CD14-positive monocyte (primary cell): Measurements from ENCODE around the gene SDK1. TPM values are rescaled to one million over a fixed set of nuclear protein-coding genes. Genes with fewer than 3 reads are reported as not detected.

ENCODE experiments used
- DNase-seq, 3 donors: peaks; one replicate each; pipeline ENCODE4 v3.0.0-alpha.2; 2011 to 2022
- H2AFZ ChIP-seq: 2 replicates; pipeline ENCODE4 v1.6.0; 2012; ENCODE audit warnings: mild to moderate bottlenecking, low read depth, low read length, inconsistent platforms; ENCODE audit not compliant: insufficient read depth, poor library complexity, severe bottlenecking
- H3K27ac ChIP-seq, 2 donors: 1 replicate in 1 of 2; 2 replicates in 1 of 2; pipeline ENCODE4 v1.5.1; 2012 to 2013; ENCODE audit warnings: low read length in 2 of 2, control low read depth in 1 of 2, inconsistent platforms in 1 of 2, low read depth in 1 of 2, mild to moderate bottlenecking in 1 of 2
- H3K27me3 ChIP-seq, 2 donors: one replicate each; pipeline versions ENCODE4 v1.6.0 to v1.6.1; 2011 to 2013; ENCODE audit warnings: low read length in 2 of 2; ENCODE audit not compliant: control insufficient read depth in 2 of 2, insufficient read depth in 2 of 2
- H3K36me3 ChIP-seq, 2 donors: replicated peaks in 1 of 2; 1 replicate in 1 of 2; 2 replicates in 1 of 2; pipeline versions ENCODE4 v1.5.1 to v1.6.1; 2012 to 2013; ENCODE audit warnings: low read length in 2 of 2, control low read depth in 1 of 2, inconsistent platforms in 1 of 2, mild to moderate bottlenecking in 1 of 2; ENCODE audit not compliant: insufficient read depth in 2 of 2, control insufficient read depth in 1 of 2
- H3K4me1 ChIP-seq, 2 donors: 1 replicate in 1 of 2; 2 replicates in 1 of 2; pipeline versions ENCODE4 v1.5.1 to v1.6.1; 2012 to 2013; ENCODE audit warnings: low read length in 2 of 2, control low read depth in 1 of 2, inconsistent platforms in 1 of 2, mild to moderate bottlenecking in 1 of 2, moderate library complexity in 1 of 2; ENCODE audit not compliant: insufficient read depth in 2 of 2, control insufficient read depth in 1 of 2
- H3K4me2 ChIP-seq: replicated peaks from 2 replicates; pipeline ENCODE3; 2012; ENCODE audit warnings: low read length, moderate library complexity, mild to moderate bottlenecking; ENCODE audit not compliant: poor library complexity, severe bottlenecking; ENCODE audit errors: extremely low read depth
- H3K4me3 ChIP-seq, 3 experiments: fragments of 200-600 bp in 1 of 3; sonication (generic) in 1 of 3; replicated peaks in 1 of 3; 1 replicate in 2 of 3; 2 replicates in 1 of 3; pipeline ENCODE4 v1.5.1; 2011 to 2013; ENCODE audit warnings: low read length in 3 of 3, mild to moderate bottlenecking in 3 of 3, control low read depth in 2 of 3, low read depth in 2 of 3, inconsistent platforms in 1 of 3, moderate library complexity in 1 of 3
- H3K79me2 ChIP-seq: 2 replicates; pipeline ENCODE4 v1.6.0; 2012; ENCODE audit warnings: mild to moderate bottlenecking, control low read depth, inconsistent platforms, low read length, moderate library complexity; ENCODE audit not compliant: insufficient read depth
- H3K9ac ChIP-seq: 2 replicates; pipeline ENCODE4 v1.6.0; 2017; ENCODE audit warnings: low read length, mild to moderate bottlenecking; ENCODE audit not compliant: insufficient read depth, poor library complexity, severe bottlenecking
- H3K9me3 ChIP-seq, 2 donors: replicated peaks in 1 of 2; 1 replicate in 1 of 2; 2 replicates in 1 of 2; pipeline versions ENCODE4 v1.5.1 to v1.6.1; 2012 to 2013; ENCODE audit warnings: low read length in 2 of 2, control low read depth in 1 of 2; ENCODE audit not compliant: control insufficient read depth in 1 of 2, insufficient read depth in 1 of 2
- H4K20me1 ChIP-seq: 2 replicates; pipeline ENCODE4 v1.6.0; 2012; ENCODE audit warnings: mild to moderate bottlenecking, low read length, control low read depth, moderate library complexity; ENCODE audit not compliant: insufficient read depth
- H3K27ac Mint-ChIP-seq, 7 donors: one replicate each; pipeline ENCODE4 v1.8.0; 2020; ENCODE audit warnings: mild to moderate bottlenecking in 7 of 7, mixed read lengths in 7 of 7, moderate library complexity in 6 of 7, inconsistent platforms in 2 of 7
- H3K27me3 Mint-ChIP-seq, 3 donors: one replicate each; pipeline ENCODE4 v1.8.0; 2021 to 2022; ENCODE audit warnings: low read depth in 3 of 3, mild to moderate bottlenecking in 3 of 3, mixed read lengths in 3 of 3, moderate library complexity in 3 of 3, inconsistent platforms in 1 of 3
- H3K36me3 Mint-ChIP-seq, 2 donors: one replicate each; pipeline ENCODE4 v1.8.0; 2020; ENCODE audit warnings: mixed read lengths in 2 of 2, inconsistent platforms in 1 of 2, mild to moderate bottlenecking in 1 of 2
- H3K4me1 Mint-ChIP-seq: one replicate; pipeline ENCODE4 v1.8.0; 2020; ENCODE audit warnings: mild to moderate bottlenecking, mixed read lengths
- H3K4me3 Mint-ChIP-seq, 2 donors: one replicate each; pipeline ENCODE4 v1.8.0; 2020; ENCODE audit warnings: mild to moderate bottlenecking in 2 of 2, mixed read lengths in 2 of 2, moderate library complexity in 1 of 2
- H3K9me3 Mint-ChIP-seq, 7 donors: one replicate each; pipeline ENCODE4 v1.8.0; 2020 to 2022; ENCODE audit warnings: mixed read lengths in 7 of 7, mild to moderate bottlenecking in 6 of 7, moderate library complexity in 6 of 7, inconsistent platforms in 2 of 7
- WGBS: methylation state at CpG from one replicate; pipeline ENCODE4 v1.1.5; 2013; ENCODE audit warnings: missing lambda C conversion rate; ENCODE audit not compliant: insufficient coverage; 5-methylcytosine and 5-hydroxymethylcytosine counted together
- intact Hi-C, 2 donors: fragments of 100-400 bp; cut with micrococcal nuclease; formaldehyde crosslinking; loops; one replicate each; pipeline versions ENCODE4 v1.15.0 to v1.15.1; 2023
- polyA plus RNA-seq, 3 donors: library from polyadenylated mRNA; depleted of rRNA in 1 of 3; unstranded in 2 of 3; stranded (reverse) in 1 of 3; fragments of 300-500 nt in 2 of 3; fragments of >200 nt in 1 of 3; fragmentation: Illumina TruSeq in 2 of 3; gene quantifications; 1 replicate in 2 of 3; 2 replicates in 1 of 3; pipeline ENCODE4 v1.2.3, GENCODE V29; 2012 to 2021
- TF ChIP-seq, protein P1 (sequence below): fragments of 200-600 bp; IDR thresholded peaks from one replicate; pipeline ENCODE4 v1.8.0; 2022; ENCODE audit warnings: antibody characterized with exemption, mild to moderate bottlenecking

SDK1 gene
- polyA plus RNA-seq, 3 donors, result 0.01 TPM; not detected in 2

DNA sequence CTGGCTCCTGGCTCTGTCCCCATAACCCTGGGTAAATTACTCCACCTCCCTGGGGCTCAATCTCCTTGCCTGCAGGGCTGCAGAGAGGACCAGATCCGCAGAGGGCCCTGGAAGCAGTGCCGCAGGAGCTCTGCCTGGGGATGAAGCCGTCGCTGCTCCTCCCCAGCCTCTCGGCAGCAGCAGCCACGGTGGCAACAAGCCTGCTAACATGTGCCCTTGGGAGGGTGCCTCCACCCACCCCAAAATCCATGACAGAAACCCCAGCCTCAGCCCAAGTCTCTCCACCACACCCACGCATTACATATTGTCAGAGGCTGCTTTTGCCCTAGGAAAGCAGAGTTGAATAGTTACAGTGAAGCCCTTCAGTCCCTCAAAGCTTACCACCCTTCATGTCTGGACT lies 894.6 kb downstream of the SDK1 start:
- H2AFZ ChIP-seq, result no peak overlapping the region
- H3K4me1 ChIP-seq, result no peaks in the 10 kb centered on the region
- DNase-seq, result no peak
- no peak overlapping the region for H3K9ac ChIP-seq
- TF ChIP-seq, protein P1, sequence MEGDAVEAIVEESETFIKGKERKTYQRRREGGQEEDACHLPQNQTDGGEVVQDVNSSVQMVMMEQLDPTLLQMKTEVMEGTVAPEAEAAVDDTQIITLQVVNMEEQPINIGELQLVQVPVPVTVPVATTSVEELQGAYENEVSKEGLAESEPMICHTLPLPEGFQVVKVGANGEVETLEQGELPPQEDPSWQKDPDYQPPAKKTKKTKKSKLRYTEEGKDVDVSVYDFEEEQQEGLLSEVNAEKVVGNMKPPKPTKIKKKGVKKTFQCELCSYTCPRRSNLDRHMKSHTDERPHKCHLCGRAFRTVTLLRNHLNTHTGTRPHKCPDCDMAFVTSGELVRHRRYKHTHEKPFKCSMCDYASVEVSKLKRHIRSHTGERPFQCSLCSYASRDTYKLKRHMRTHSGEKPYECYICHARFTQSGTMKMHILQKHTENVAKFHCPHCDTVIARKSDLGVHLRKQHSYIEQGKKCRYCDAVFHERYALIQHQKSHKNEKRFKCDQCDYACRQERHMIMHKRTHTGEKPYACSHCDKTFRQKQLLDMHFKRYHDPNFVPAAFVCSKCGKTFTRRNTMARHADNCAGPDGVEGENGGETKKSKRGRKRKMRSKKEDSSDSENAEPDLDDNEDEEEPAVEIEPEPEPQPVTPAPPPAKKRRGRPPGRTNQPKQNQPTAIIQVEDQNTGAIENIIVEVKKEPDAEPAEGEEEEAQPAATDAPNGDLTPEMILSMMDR, result no peak
- peaks cover 0 to 2% (median 2%) of the 10 kb centered on the region in 3 donors for H3K27me3 Mint-ChIP-seq
- H3K36me3 Mint-ChIP-seq, result no peaks in the 10 kb centered on the region
- no peak overlapping the region for H3K4me3 Mint-ChIP-seq
- no peaks in the 10 kb centered on the region for H3K36me3 ChIP-seq
- H3K4me1 Mint-ChIP-seq, result no peaks in the 10 kb centered on the region
- no peak overlapping the region for H3K27ac ChIP-seq
- WGBS, result 94% methylated on average over 7 of the region's 7 CpGs
- no peaks in the 10 kb centered on the region for H3K79me2 ChIP-seq
- H4K20me1 ChIP-seq, result no peaks in the 10 kb centered on the region
- H3K27ac Mint-ChIP-seq, result no peak overlapping the region
- H3K27me3 ChIP-seq, result no peaks in the 10 kb centered on the region
- H3K4me3 ChIP-seq, result no peak overlapping the region
- H3K9me3 ChIP-seq, result peaks cover 0 to 4% of the 10 kb centered on the region in 2 donors
- no peak overlapping the region for H3K4me2 ChIP-seq
- H3K9me3 Mint-ChIP-seq, result peaks cover 0 to 10% (median 3%) of the 10 kb centered on the region in 7 donors
- intact Hi-C loops, result no loop called here

DNA sequence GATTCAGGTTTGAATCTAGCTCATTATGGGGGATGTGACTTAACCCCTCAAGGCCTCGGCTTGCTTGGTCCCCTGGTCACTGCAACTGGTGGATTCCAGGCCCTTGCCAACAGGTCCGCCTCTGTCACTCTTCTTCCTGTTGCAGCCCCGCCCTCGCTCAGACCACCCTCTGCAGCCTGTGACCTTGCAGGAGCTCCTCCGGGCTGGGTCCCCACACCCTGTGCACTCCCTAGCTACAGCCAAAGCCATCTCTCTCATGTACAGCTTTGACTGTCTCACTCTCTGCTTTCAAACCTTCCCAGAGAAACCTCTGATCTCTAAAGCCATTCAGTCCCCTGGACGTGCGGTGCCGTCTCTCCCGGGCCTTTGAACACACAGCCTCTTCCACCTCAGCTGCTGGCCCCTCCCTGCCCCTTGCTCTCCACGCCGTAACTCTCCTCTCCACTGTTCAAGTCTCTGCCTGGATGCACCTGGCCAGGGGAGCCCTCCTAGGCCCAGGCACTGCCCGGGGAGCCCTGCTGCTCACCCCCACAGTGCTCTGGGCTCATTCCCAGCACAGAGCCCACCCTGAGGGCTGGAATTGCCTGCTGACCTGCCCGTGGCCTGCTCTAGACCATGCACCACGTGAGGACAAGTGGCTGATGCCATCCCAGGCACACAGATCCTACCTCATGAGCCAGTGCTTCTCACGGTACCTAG lies 895.2 kb downstream of the SDK1 start:
- no peak overlapping the region for H3K4me3 ChIP-seq
- Mint-ChIP-seq H3K4me3 (no peak overlapping the region), H3K27ac (peak overlapping the region in 1 of 7 donors; percentile 49), H3K4me1 (no peaks in the 10 kb centered on the region), H3K9me3 (peaks cover 0 to 11% (median 3%) of the 10 kb centered on the region in 7 donors), H3K36me3 (no peaks in the 10 kb centered on the region), H3K27me3 (peaks cover 0 to 2% (median under 1%) of the 10 kb centered on the region in 3 donors)
- no peak for DNase-seq
- H3K27me3 ChIP-seq, result no peaks in the 10 kb centered on the region
- no peak overlapping the region for H3K9ac ChIP-seq
- no peaks in the 10 kb centered on the region for H3K4me1 ChIP-seq
- H4K20me1 ChIP-seq, result no peaks in the 10 kb centered on the region
- H3K27ac ChIP-seq, result no peak overlapping the region
- H3K4me2 ChIP-seq, result no peak overlapping the region
- no peaks in the 10 kb centered on the region for H3K36me3 ChIP-seq
- intact Hi-C loops, result no loop called here
- H2AFZ ChIP-seq, result no peak overlapping the region
- no peaks in the 10 kb centered on the region for H3K79me2 ChIP-seq
- H3K9me3 ChIP-seq, result peaks cover 4% of the 10 kb centered on the region in 2 donors
- TF ChIP-seq, protein P1, result no peak
- 96% methylated on average over 14 of the region's 15 CpGs for WGBS
